ENCODE results near the gene AR. TPM values are rescaled to one million over a fixed set of nuclear protein-coding genes. Genes with fewer than 3 reads are reported as not detected.

The AR gene
- total and polyA plus RNA-seq, 10 of the 15 experiments (the other 5 are each of a cell fraction or from before 2014, with no cell fraction given), result 0.07 to 0.09 (median 0.08) TPM; not detected in 7

GRCh38 chrX:67536564-67536963 lies 7.3 kb upstream of the AR start:
- Histone ChIP-seq H3K36me3 (ENCODE audit: control insufficient read depth in 2 of 2, insufficient read depth in 2 of 2, low read length in 1 of 2) (no peaks in the 10 kb centered on the region), H3K4me2 (ENCODE audit: control insufficient read depth, insufficient read depth) (no peak overlapping the region), H3K27ac (ENCODE audit: control insufficient read depth, insufficient read depth) (no peak overlapping the region), H4K20me1 (ENCODE audit: control insufficient read depth, insufficient read depth) (no peaks in the 10 kb centered on the region), H3K27me3 (replicated peaks in 1 of 2; ENCODE audit: control insufficient read depth in 2 of 2, insufficient read depth in 2 of 2, low read length in 1 of 2) (no peaks in the 10 kb centered on the region), H3K4me3 (no peak overlapping the region), H3K9ac (ENCODE audit: control insufficient read depth, insufficient read depth, low read length) (no peak overlapping the region), H3K4me1 (ENCODE audit: control insufficient read depth, insufficient read depth, low read length) (no peaks in the 10 kb centered on the region), H3K79me2 (ENCODE audit: control insufficient read depth, insufficient read depth, low read length) (no peaks in the 10 kb centered on the region), H2AFZ (ENCODE audit: control insufficient read depth, low read depth, low read length) (no peak overlapping the region), H3K9me3 (replicated peaks; ENCODE audit: control insufficient read depth, insufficient read depth, low read length) (no peaks in the 10 kb centered on the region)
- 44% methylated on average over 1 of the region's 1 CpG for WGBS (ENCODE audit: insufficient coverage, insufficient replicate concordance, low lambda C conversion rate, missing lambda C conversion rate)
- ChIA-PET CTCF (no interaction called here), POLR2A (no interaction called here), RAD21 (ENCODE audit: unreplicated experiment) (no interaction called here), SMC1A (ENCODE audit: uncharacterized antibody, unreplicated experiment) (no interaction called here)
- DNase-seq (ENCODE audit: low read depth, low spot score) (no peak), FAIRE-seq (no peak), ATAC-seq (no peak)
- TF ChIP-seq, protein P1, sequence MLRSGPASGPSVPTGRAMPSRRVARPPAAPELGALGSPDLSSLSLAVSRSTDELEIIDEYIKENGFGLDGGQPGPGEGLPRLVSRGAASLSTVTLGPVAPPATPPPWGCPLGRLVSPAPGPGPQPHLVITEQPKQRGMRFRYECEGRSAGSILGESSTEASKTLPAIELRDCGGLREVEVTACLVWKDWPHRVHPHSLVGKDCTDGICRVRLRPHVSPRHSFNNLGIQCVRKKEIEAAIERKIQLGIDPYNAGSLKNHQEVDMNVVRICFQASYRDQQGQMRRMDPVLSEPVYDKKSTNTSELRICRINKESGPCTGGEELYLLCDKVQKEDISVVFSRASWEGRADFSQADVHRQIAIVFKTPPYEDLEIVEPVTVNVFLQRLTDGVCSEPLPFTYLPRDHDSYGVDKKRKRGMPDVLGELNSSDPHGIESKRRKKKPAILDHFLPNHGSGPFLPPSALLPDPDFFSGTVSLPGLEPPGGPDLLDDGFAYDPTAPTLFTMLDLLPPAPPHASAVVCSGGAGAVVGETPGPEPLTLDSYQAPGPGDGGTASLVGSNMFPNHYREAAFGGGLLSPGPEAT (IDR thresholded peaks at IDR 0.05; ENCODE audit: low read depth), result no peak
- TF ChIP-seq ZBTB40 (IDR thresholded peaks at IDR 0.05; ENCODE audit: borderline replicate concordance), result no peak
- no peak for TF ChIP-seq FOXK2 (IDR thresholded peaks at IDR 0.05)
- TF ChIP-seq CEBPB (IDR thresholded peaks at IDR 0.05; ENCODE audit: borderline replicate concordance in 1 of 2, low read depth in 2 of 2, low read length in 2 of 2), result no peak
- TF ChIP-seq, protein P2, sequence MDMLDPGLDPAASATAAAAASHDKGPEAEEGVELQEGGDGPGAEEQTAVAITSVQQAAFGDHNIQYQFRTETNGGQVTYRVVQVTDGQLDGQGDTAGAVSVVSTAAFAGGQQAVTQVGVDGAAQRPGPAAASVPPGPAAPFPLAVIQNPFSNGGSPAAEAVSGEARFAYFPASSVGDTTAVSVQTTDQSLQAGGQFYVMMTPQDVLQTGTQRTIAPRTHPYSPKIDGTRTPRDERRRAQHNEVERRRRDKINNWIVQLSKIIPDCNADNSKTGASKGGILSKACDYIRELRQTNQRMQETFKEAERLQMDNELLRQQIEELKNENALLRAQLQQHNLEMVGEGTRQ (IDR thresholded peaks at IDR 0.05; ENCODE audit: borderline replicate concordance, low read depth, low read length), result no peak
- no peak for TF ChIP-seq SP1 (IDR thresholded peaks at IDR 0.05; ENCODE audit: low read depth, low read length)
- no TSS peak for BruUV-seq (replicated peaks)
- in situ Hi-C loops (cut with MboI), result no loop called here
- intact Hi-C loops (cut with micrococcal nuclease; ENCODE audit: unreplicated experiment), result no loop called here

All from GM12878 (cell line).